ENCODE measurements around the gene TMEM132A.

TMEM132A gene

DNA sequence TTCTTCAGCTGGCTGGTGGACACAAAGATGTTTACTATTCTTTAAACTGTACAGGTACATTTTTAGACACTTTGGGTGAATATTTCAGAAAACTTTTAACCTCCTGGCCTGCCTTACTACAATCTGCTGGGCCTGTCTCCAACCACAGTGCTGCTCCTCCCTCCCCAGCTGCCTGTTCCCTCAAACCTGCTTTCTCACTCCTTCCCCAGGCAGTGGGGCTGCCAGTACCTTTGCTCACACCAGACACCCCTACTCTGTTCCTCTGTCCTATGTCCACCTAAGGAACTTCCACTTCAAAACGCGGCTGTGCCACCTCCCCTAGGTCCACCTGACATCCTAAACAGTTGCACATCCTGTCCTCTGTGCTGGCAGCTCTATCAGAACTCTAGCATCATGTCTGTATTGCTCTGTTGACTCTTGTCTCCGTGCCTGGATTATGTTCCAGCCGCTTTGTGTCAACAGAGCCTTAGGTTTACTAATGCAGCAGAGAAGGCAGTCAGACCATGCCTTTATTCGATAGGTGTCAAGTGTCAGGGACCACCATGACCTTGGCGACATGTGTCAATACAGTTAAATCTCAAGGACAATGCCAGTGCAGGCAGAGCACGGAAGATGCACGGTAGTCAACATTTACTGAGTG lies 43.5 kb upstream of the TMEM132A start:
- TF ChIP-seq, protein P1, sequence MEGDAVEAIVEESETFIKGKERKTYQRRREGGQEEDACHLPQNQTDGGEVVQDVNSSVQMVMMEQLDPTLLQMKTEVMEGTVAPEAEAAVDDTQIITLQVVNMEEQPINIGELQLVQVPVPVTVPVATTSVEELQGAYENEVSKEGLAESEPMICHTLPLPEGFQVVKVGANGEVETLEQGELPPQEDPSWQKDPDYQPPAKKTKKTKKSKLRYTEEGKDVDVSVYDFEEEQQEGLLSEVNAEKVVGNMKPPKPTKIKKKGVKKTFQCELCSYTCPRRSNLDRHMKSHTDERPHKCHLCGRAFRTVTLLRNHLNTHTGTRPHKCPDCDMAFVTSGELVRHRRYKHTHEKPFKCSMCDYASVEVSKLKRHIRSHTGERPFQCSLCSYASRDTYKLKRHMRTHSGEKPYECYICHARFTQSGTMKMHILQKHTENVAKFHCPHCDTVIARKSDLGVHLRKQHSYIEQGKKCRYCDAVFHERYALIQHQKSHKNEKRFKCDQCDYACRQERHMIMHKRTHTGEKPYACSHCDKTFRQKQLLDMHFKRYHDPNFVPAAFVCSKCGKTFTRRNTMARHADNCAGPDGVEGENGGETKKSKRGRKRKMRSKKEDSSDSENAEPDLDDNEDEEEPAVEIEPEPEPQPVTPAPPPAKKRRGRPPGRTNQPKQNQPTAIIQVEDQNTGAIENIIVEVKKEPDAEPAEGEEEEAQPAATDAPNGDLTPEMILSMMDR (IDR thresholded peaks at IDR 0.05): no peak

- TF ChIP-seq, protein P1 (IDR thresholded peaks at IDR 0.05): peak; percentile 58
Observed at GRCh38 chr11:60887556-60887955, 36.7 kb upstream of the TMEM132A start.

DNA sequence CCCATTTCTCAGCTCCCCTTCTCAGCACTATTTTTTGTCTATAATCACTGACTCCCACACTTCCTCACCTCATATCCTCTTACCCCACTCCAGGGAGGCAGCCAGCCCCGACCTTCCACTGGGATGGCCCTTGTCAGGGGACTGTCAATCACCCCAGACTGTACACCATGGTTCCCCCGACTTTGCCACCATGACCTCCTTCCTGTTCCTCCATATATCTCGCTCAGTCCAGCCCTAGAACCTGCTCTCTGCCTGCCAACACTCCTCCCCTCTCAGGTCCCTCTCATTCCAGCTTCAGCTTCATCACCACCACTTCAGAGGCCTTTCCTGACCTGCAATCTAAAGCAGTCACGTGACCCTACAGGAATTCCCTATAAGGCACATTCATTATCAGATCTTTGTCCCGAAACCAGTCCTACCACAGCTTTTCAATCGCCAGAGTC lies 34.4 kb upstream of the TMEM132A start:
- TF ChIP-seq, protein P1 (IDR thresholded peaks at IDR 0.05): no peak

GRCh38 chr11:60890696-60891095 lies 33.6 kb upstream of the TMEM132A start:
- TF ChIP-seq, protein P1 (IDR thresholded peaks at IDR 0.05): no peak

DNA sequence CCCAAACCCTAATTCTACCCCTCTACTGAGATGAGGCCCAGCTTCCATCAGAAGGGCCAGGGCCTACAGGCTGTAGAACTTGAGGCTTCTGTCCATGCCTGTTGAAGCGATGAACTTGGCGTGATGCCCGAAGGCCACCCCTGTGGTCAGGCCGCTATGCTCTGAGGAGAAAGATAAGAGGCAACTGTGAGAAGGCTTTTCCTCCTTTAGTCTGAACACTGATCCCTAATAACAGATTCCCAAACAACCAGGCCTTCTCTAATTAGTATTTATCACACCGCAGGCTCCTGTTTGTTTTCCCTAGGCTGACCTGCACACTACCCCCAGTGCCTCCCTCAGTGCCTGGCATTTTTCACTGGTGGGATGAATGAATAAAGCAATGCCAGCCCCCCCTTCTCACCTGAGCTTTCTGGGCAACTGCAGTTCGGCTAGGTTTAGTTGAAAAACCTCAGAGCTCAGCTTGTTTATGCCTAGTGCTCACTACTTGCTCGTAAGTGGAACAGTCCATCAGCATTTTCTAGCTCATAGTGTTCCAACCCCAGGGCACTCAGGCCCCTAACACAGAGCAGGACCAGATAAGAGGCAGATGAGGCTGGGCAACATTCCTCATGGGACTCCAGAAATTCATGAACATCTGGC lies 33.0 kb upstream of the TMEM132A start:
- TF ChIP-seq, protein P1 (IDR thresholded peaks at IDR 0.05): no peak

GRCh38 chr11:60895687-60896086 lies 28.6 kb upstream of the TMEM132A start:
- TF ChIP-seq, protein P1 (IDR thresholded peaks at IDR 0.05): no peak

DNA sequence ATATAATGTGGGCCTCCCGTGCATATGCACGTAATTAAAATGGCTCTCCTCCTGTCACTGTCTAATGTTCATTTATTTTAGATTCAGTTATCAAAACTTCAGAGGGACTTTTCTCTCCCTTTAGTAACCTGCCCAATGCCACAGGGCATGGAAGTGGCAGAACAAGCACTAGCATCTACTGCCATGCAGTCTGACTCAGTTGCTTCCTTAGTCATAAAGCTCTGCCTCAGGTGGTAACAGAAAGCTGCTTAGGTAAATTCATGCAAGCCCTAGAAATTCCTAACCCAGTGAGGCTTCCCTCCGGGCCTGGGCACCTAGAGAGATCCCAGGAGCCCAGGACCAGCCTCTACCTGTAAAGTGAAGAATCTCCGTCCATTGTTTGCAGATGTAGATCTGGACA lies 26.8 kb upstream of the TMEM132A start:
- TF ChIP-seq, protein P1 (IDR thresholded peaks at IDR 0.05): no peak
